Measurements from ENCODE around the gene GALNTL6. TPM values are rescaled to one million over a fixed set of nuclear protein-coding genes. Genes with fewer than 3 reads are reported as not detected.

Gene GALNTL6
- total and polyA plus RNA-seq, 2 experiments from 2014 or later, result not detected

GRCh38 chr4:172619798-172620197 lies 806.6 kb downstream of the GALNTL6 start:
- TF ChIP-seq CTCF (IDR thresholded peaks at IDR 0.05; ENCODE audit: low read depth, low read length), result no peak

GRCh38 chr4:172628263-172628662 lies 815.1 kb downstream of the GALNTL6 start:
- Histone ChIP-seq H3K4me1 (ENCODE audit: low read depth) (no peaks in the 10 kb centered on the region), H3K9me3 (ENCODE audit: low read depth) (no peaks in the 10 kb centered on the region), H3K27me3 (no peaks in the 10 kb centered on the region), H3K4me3 (no peak overlapping the region), H3K36me3 (no peaks in the 10 kb centered on the region), H3K27ac (no peak overlapping the region)
- TF ChIP-seq CTCF (IDR thresholded peaks at IDR 0.05; ENCODE audit: low read depth, low read length), result no peak
- no peak for DNase-seq (ENCODE audit: low read depth in 1 of 2, low spot score in 1 of 2)

More at GRCh38 chr4:172619798-172620197, 806.6 kb downstream of the GALNTL6 start:
- Histone ChIP-seq H3K9me3 (ENCODE audit: low read depth) (no peaks in the 10 kb centered on the region), H3K4me3 (no peak overlapping the region), H3K4me1 (ENCODE audit: low read depth) (no peaks in the 10 kb centered on the region), H3K27ac (no peak overlapping the region), H3K36me3 (no peaks in the 10 kb centered on the region), H3K27me3 (no peaks in the 10 kb centered on the region)
- DNase-seq (ENCODE audit: low read depth in 1 of 2, low spot score in 1 of 2), result no peak

GRCh38 chr4:172630280-172630679 lies 817.1 kb downstream of the GALNTL6 start:
- Histone ChIP-seq H3K27ac (no peak overlapping the region), H3K9me3 (ENCODE audit: low read depth) (no peaks in the 10 kb centered on the region), H3K36me3 (no peaks in the 10 kb centered on the region), H3K27me3 (no peaks in the 10 kb centered on the region), H3K4me3 (no peak overlapping the region), H3K4me1 (ENCODE audit: low read depth) (no peaks in the 10 kb centered on the region)
- no peak for DNase-seq (ENCODE audit: low read depth in 1 of 2, low spot score in 1 of 2)
- no peak for TF ChIP-seq CTCF (IDR thresholded peaks at IDR 0.05; ENCODE audit: low read depth, low read length)

GRCh38 chr4:172631832-172632231 lies 818.6 kb downstream of the GALNTL6 start:
- no peaks in the 10 kb centered on the region for H3K36me3 ChIP-seq
- no peaks in the 10 kb centered on the region for H3K9me3 ChIP-seq (ENCODE audit: low read depth)
- no peaks in the 10 kb centered on the region for H3K4me1 ChIP-seq (ENCODE audit: low read depth)
- TF ChIP-seq CTCF (IDR thresholded peaks at IDR 0.05; ENCODE audit: low read depth, low read length), result no peak
- H3K4me3 ChIP-seq, result no peak overlapping the region
- no peaks in the 10 kb centered on the region for H3K27me3 ChIP-seq
- no peak overlapping the region for H3K27ac ChIP-seq
- no peak for DNase-seq (ENCODE audit: low read depth in 1 of 2, low spot score in 1 of 2)

GRCh38 chr4:172648471-172648870 lies 835.3 kb downstream of the GALNTL6 start:
- no peak for TF ChIP-seq CTCF (IDR thresholded peaks at IDR 0.05; ENCODE audit: low read depth, low read length)
- H3K4me1 ChIP-seq (ENCODE audit: low read depth), result no peaks in the 10 kb centered on the region
- no peaks in the 10 kb centered on the region for H3K36me3 ChIP-seq
- no peaks in the 10 kb centered on the region for H3K9me3 ChIP-seq (ENCODE audit: low read depth)
- no peaks in the 10 kb centered on the region for H3K27me3 ChIP-seq
- no peak overlapping the region for H3K4me3 ChIP-seq
- no peak overlapping the region for H3K27ac ChIP-seq
- DNase-seq (ENCODE audit: low read depth in 1 of 2, low spot score in 1 of 2), result no peak

- Histone ChIP-seq H3K27ac (no peak overlapping the region), H3K4me3 (no peak overlapping the region), H3K9me3 (ENCODE audit: low read depth) (no peaks in the 10 kb centered on the region), H3K4me1 (ENCODE audit: low read depth) (no peaks in the 10 kb centered on the region), H3K36me3 (no peaks in the 10 kb centered on the region), H3K27me3 (no peaks in the 10 kb centered on the region)
- DNase-seq (ENCODE audit: low read depth in 1 of 2, low spot score in 1 of 2), result no peak
- TF ChIP-seq CTCF (IDR thresholded peaks at IDR 0.05; ENCODE audit: low read depth, low read length), result no peak
Measured at GRCh38 chr4:172649143-172649542, 835.9 kb downstream of the GALNTL6 start.

Data from cardiac muscle cell (in vitro differentiated cells and primary cell).